ENCODE results near the gene CERS3. TPM values are rescaled to one million over a fixed set of nuclear protein-coding genes. Genes with fewer than 3 reads are reported as not detected.

The CERS3 gene
- total and polyA plus RNA-seq, 4 experiments from 2014 or later: 0.66 to 1.9 (median 1.6) TPM; not detected in 1

DNA sequence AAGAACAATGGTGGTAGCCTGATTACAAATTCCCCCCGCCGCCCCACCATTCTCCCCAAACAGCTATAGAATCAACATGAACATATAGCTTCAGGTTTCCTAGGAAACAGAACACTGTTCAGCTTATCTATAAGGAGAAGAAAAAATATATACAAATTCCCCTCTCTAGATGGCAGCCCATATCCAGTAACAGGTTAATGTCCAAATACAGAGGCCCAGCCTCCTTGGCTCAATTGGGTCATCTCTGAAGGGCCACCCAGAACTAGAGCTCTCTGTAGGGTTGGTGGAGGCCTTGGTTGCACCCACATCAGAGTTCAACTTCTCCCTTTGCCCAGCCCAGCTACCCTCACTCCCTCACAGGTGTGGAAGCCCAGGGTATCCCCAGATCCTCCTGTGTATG lies 95.4 kb downstream of the CERS3 start:
- ChIA-PET CTCF (ENCODE audit: partially characterized antibody) (no interaction called here), POLR2A (ENCODE audit: partially characterized antibody) (no interaction called here)
- Histone ChIP-seq H3K4me1 (ENCODE audit: insufficient read depth, low read length) (no peaks in the 10 kb centered on the region), H3K4me3 (ENCODE audit: low read length in 2 of 2) (no peak overlapping the region), H3K36me3 (ENCODE audit: insufficient read depth, low read length) (no peaks in the 10 kb centered on the region), H3K27me3 (ENCODE audit: insufficient read depth, low read length) (no peaks in the 10 kb centered on the region), H3K9me3 (ENCODE audit: control insufficient read depth in 1 of 2, low read length in 2 of 2) (no peaks in the 10 kb centered on the region), H3K27ac (ENCODE audit: low read depth, low read length) (no peak overlapping the region)
- H3K27ac Mint-ChIP-seq: peak overlapping the region in 1 of 7 donors; percentile 10
- no peak for DNase-seq
- no peaks in the 10 kb centered on the region for H3K36me3 Mint-ChIP-seq
- peaks cover 0 to 6% (median 1%) of the 10 kb centered on the region in 4 donors for H3K4me1 Mint-ChIP-seq
- intact Hi-C loops (cut with micrococcal nuclease): no loop called here
- H3K9me3 Mint-ChIP-seq: no peaks in the 10 kb centered on the region
- no peaks in the 10 kb centered on the region for H3K27me3 Mint-ChIP-seq
- no peak overlapping the region for H3K4me3 Mint-ChIP-seq

DNA sequence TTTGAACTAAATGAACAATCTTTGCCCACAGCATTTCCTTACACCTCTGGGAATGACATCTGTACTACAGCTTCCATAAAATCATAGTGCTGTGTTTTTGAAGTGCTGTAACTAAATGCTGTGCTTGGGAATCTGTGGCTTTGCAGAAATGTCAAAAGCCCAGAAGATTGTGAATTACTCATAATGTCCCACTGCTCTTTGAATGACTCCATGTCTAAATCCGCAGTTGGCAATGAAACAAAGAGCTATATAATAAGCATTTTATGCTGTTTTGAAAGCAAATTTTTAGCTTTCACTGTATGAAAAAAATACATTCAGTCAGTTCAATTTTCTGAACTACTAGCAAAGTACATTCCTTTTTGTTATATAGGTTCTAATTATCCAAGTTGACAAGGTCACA lies 98.3 kb downstream of the CERS3 start:
- H3K4me1 Mint-ChIP-seq: peaks cover 0 to 6% (median 1%) of the 10 kb centered on the region in 4 donors
- H3K36me3 Mint-ChIP-seq: peaks cover 0 to 3% of the 10 kb centered on the region in 2 donors
- intact Hi-C loops (cut with micrococcal nuclease): no loop called here
- peaks cover 0 to 5% (median under 1%) of the 10 kb centered on the region in 8 donors for H3K9me3 Mint-ChIP-seq
- no peaks in the 10 kb centered on the region for H3K27me3 ChIP-seq (ENCODE audit: insufficient read depth, low read length)
- no peak overlapping the region for H3K4me3 ChIP-seq (ENCODE audit: low read length in 2 of 2)
- ChIA-PET CTCF (ENCODE audit: partially characterized antibody) (no interaction called here), POLR2A (ENCODE audit: partially characterized antibody) (no interaction called here)
- no peaks in the 10 kb centered on the region for H3K9me3 ChIP-seq (ENCODE audit: control insufficient read depth in 1 of 2, low read length in 2 of 2)
- H3K4me1 ChIP-seq (ENCODE audit: insufficient read depth, low read length): no peaks in the 10 kb centered on the region
- no peaks in the 10 kb centered on the region for H3K36me3 ChIP-seq (ENCODE audit: insufficient read depth, low read length)
- H3K27ac Mint-ChIP-seq: no peak overlapping the region
- DNase-seq: no peak
- H3K27ac ChIP-seq (ENCODE audit: low read depth, low read length): no peak overlapping the region
- no peak overlapping the region for H3K4me3 Mint-ChIP-seq
- peaks cover 0 to 2% of the 10 kb centered on the region in 2 donors for H3K27me3 Mint-ChIP-seq

DNA sequence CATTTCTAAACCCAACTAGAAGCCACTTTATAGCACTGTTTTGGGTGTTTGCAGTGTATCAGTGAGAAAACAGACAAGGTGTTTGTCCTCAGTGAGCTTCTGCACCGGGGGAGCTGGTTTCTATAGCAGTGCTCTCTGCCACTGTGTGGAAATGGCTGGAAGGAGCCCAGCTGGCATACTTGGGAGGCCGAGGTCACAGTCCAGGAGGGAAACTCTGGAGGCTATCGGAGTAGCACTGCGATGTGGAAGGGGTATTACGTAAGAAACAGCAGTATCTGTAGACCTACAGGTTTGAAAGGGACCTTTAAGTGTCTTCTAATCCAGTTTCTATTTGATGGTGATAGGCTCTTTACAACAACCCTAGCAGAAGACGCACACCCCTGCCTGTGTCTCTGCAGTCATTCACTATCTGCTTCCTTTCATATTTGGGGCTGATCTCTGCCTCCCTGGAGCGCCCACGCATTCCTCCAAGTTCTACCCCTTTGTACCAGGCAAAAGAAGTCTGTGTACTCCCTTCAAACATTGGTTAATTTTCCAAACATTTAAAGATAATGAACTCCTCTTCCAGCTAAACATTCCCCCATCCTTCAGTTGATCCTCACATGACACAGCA lies 99.5 kb downstream of the CERS3 start:
- CTCF ChIA-PET (ENCODE audit: partially characterized antibody): interaction anchor here (1.5 kb wide), 1 partner anchor 79 kb away, joined by 3 read pairs; no protein-coding TSS in a partner anchor
- Mint-ChIP-seq H3K9me3 (peaks cover 0 to 17% (median 10%) of the 10 kb centered on the region in 8 donors), H3K27ac (no peak overlapping the region), H3K4me3 (no peak overlapping the region), H3K4me1 (peaks cover 0 to 6% (median 1%) of the 10 kb centered on the region in 4 donors), H3K36me3 (peaks cover 0 to 7% of the 10 kb centered on the region in 2 donors), H3K27me3 (peaks cover 2% of the 10 kb centered on the region in 2 donors)
- Histone ChIP-seq H3K27me3 (ENCODE audit: insufficient read depth, low read length) (no peaks in the 10 kb centered on the region), H3K27ac (ENCODE audit: low read depth, low read length) (no peak overlapping the region), H3K36me3 (ENCODE audit: insufficient read depth, low read length) (no peaks in the 10 kb centered on the region), H3K9me3 (ENCODE audit: control insufficient read depth in 1 of 2, low read length in 2 of 2) (no peaks in the 10 kb centered on the region), H3K4me3 (ENCODE audit: low read length in 2 of 2) (no peak overlapping the region), H3K4me1 (ENCODE audit: insufficient read depth, low read length) (no peaks in the 10 kb centered on the region)
- POLR2A ChIA-PET (ENCODE audit: partially characterized antibody): no interaction called here
- no peak for DNase-seq
- intact Hi-C loops (cut with micrococcal nuclease): no loop called here

DNA sequence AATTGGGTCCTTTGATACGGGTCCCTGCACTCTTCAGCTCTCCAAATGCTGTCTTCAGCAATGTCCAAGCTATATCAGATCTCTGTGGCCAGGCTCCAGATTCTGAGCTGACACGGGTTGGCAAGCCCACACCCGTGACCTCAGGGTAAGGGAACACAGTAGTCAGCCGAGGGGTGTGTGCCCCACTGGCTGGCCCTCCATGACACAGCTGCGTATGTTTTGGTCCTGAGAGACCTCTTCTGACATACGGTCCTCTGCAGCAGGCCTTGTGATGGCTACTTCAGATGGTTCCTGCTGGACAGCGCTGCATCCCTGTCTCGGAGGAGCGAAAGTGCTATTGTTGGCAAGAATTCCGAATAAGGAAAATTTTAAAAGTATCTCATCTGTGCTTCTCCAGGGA lies 101.8 kb downstream of the CERS3 start:
- ChIA-PET POLR2A (ENCODE audit: partially characterized antibody) (no interaction called here), CTCF (ENCODE audit: partially characterized antibody) (no interaction called here)
- H3K27ac Mint-ChIP-seq: no peak overlapping the region
- intact Hi-C loops (cut with micrococcal nuclease): no loop called here
- DNase-seq: no peak
- no peaks in the 10 kb centered on the region for H3K4me1 Mint-ChIP-seq
- peaks cover 0 to 14% of the 10 kb centered on the region in 2 donors for H3K36me3 Mint-ChIP-seq
- H3K27ac ChIP-seq (ENCODE audit: low read depth, low read length): no peak overlapping the region
- H3K4me3 ChIP-seq (ENCODE audit: low read length in 2 of 2): no peak overlapping the region
- H3K4me1 ChIP-seq (ENCODE audit: insufficient read depth, low read length): no peaks in the 10 kb centered on the region
- no peaks in the 10 kb centered on the region for H3K27me3 ChIP-seq (ENCODE audit: insufficient read depth, low read length)
- H3K9me3 ChIP-seq (ENCODE audit: control insufficient read depth in 1 of 2, low read length in 2 of 2): no peaks in the 10 kb centered on the region
- peaks cover 2% of the 10 kb centered on the region in 2 donors for H3K27me3 Mint-ChIP-seq
- H3K36me3 ChIP-seq (ENCODE audit: insufficient read depth, low read length): no peaks in the 10 kb centered on the region
- H3K4me3 Mint-ChIP-seq: no peak overlapping the region
- peaks cover 0 to 29% (median 21%) of the 10 kb centered on the region in 8 donors for H3K9me3 Mint-ChIP-seq

DNA sequence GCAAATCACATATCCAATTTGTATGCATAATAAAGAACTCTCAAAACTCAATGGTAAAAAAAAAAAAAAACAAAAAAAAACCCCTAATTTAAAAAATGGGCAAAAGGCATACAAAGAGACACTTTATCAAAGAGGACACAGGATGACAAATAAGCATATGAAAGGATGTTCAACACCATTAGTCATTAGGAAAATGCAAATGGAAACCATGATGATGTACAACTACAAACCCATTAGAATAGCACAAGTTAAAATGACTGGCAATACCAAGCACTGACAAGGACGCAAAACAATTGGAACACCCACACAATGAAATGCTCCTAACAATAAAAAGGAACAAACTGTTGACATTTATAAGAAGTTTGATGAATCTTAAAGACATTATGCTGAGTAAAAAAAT lies 123.6 kb downstream of the CERS3 start:
- Mint-ChIP-seq H3K27ac (no peak overlapping the region), H3K27me3 (no peaks in the 10 kb centered on the region), H3K4me1 (no peaks in the 10 kb centered on the region), H3K4me3 (no peak overlapping the region), H3K36me3 (peaks cover 2 to 3% of the 10 kb centered on the region in 2 donors), H3K9me3 (peaks cover 2 to 32% (median 8%) of the 10 kb centered on the region in 8 donors)
- no peak for DNase-seq
- H3K4me1 ChIP-seq (ENCODE audit: insufficient read depth, low read length): no peaks in the 10 kb centered on the region
- ChIA-PET POLR2A (ENCODE audit: partially characterized antibody) (no interaction called here), CTCF (ENCODE audit: partially characterized antibody) (no interaction called here)
- no peak overlapping the region for H3K4me3 ChIP-seq (ENCODE audit: low read length in 2 of 2)
- H3K9me3 ChIP-seq (ENCODE audit: control insufficient read depth in 1 of 2, low read length in 2 of 2): no peaks in the 10 kb centered on the region
- intact Hi-C loops (cut with micrococcal nuclease): no loop called here
- no peaks in the 10 kb centered on the region for H3K36me3 ChIP-seq (ENCODE audit: insufficient read depth, low read length)
- no peaks in the 10 kb centered on the region for H3K27me3 ChIP-seq (ENCODE audit: insufficient read depth, low read length)
- no peak overlapping the region for H3K27ac ChIP-seq (ENCODE audit: low read depth, low read length)

DNA sequence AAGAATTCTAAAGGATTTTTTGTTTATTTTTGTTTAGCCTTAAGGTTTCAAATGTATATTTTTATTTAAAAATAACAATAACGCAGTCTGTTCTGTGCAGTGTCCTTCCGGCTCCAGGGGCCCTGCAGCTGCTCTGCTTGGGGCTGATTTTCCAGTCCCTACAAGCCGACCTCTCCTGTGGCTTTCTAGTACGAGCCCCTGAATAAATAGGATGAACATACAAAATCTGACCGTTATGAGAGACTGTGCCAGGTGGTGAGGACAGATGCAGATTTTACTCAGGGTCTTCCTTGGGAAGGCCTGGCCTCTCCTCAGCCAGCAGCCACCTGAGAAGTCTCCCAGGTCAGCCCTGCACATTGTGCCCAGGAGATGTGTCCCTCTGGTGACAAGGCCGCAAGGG lies 127.8 kb downstream of the CERS3 start:
- Mint-ChIP-seq H3K27ac (no peak overlapping the region), H3K36me3 (peaks cover 0 to 3% of the 10 kb centered on the region in 2 donors), H3K4me3 (no peak overlapping the region), H3K4me1 (no peaks in the 10 kb centered on the region), H3K27me3 (no peaks in the 10 kb centered on the region), H3K9me3 (peaks cover 0 to 16% (median under 1%) of the 10 kb centered on the region in 8 donors)
- Histone ChIP-seq H3K27ac (ENCODE audit: low read depth, low read length) (no peak overlapping the region), H3K36me3 (ENCODE audit: insufficient read depth, low read length) (no peaks in the 10 kb centered on the region), H3K9me3 (ENCODE audit: control insufficient read depth in 1 of 2, low read length in 2 of 2) (no peaks in the 10 kb centered on the region), H3K4me1 (ENCODE audit: insufficient read depth, low read length) (no peaks in the 10 kb centered on the region), H3K4me3 (ENCODE audit: low read length in 2 of 2) (no peak overlapping the region), H3K27me3 (ENCODE audit: insufficient read depth, low read length) (no peaks in the 10 kb centered on the region)
- ChIA-PET CTCF (ENCODE audit: partially characterized antibody) (no interaction called here), POLR2A (ENCODE audit: partially characterized antibody) (no interaction called here)
- intact Hi-C loops (cut with micrococcal nuclease): no loop called here
- DNase-seq: no peak

DNA sequence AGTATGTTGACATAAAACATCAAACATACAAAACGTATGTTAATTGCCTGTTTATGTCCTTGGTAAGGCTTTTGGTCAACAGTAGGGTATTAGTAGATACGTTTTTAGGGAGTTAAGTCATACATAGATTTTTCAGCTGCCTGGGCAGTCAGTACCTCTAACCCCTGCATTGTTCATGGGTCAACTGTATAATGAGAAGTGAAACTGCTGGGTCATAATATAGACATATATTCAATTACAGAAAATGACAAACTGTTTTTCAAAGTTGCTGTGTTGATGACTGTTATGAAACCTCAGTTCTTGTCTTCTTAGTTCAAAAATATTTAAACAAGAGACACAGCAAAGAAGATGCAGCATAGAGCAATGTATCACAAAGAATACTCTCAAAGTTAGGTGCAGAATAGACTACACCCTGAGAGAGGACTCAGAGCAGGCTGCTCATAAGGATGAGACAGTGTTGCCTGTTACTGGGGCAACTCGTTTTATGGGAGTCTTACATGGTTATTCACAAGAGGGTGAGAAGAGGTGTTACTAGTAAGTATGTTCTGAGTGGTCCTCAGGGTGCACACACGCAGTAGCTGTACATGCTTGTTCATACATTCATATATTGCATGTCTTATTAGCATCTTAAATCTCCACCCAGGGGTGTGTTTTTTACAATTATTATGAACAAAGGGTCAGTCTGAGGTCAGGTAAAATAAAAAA lies 133.9 kb downstream of the CERS3 start:
- Histone ChIP-seq H3K9me3 (ENCODE audit: control insufficient read depth in 1 of 2, low read length in 2 of 2) (no peaks in the 10 kb centered on the region), H3K27me3 (ENCODE audit: insufficient read depth, low read length) (no peaks in the 10 kb centered on the region), H3K4me1 (ENCODE audit: insufficient read depth, low read length) (no peaks in the 10 kb centered on the region), H3K4me3 (ENCODE audit: low read length in 2 of 2) (no peak overlapping the region), H3K27ac (ENCODE audit: low read depth, low read length) (no peak overlapping the region), H3K36me3 (ENCODE audit: insufficient read depth, low read length) (no peaks in the 10 kb centered on the region)
- Mint-ChIP-seq H3K27me3 (peaks cover 2 to 3% of the 10 kb centered on the region in 2 donors), H3K9me3 (no peaks in the 10 kb centered on the region), H3K4me3 (no peak overlapping the region), H3K4me1 (no peaks in the 10 kb centered on the region), H3K36me3 (no peaks in the 10 kb centered on the region), H3K27ac (peak overlapping the region in 1 of 7 donors; percentile 66)
- no peak for DNase-seq
- intact Hi-C loops (cut with micrococcal nuclease): no loop called here
- CTCF ChIA-PET (ENCODE audit: partially characterized antibody): no interaction called here
- POLR2A ChIA-PET (ENCODE audit: partially characterized antibody): no interaction called here

All from CD4-positive, alpha-beta memory T cell (primary cell).